ENCODE data around the gene KANSL1. TPM values are rescaled to one million over a fixed set of nuclear protein-coding genes. Genes with fewer than 3 reads are reported as not detected.

Gene KANSL1
- total and polyA plus RNA-seq, 9 of the 15 experiments (the other 6 are each of a cell fraction or from before 2014, with no cell fraction given) = 3.6 to 55.4 (median 31.8) TPM

DNA sequence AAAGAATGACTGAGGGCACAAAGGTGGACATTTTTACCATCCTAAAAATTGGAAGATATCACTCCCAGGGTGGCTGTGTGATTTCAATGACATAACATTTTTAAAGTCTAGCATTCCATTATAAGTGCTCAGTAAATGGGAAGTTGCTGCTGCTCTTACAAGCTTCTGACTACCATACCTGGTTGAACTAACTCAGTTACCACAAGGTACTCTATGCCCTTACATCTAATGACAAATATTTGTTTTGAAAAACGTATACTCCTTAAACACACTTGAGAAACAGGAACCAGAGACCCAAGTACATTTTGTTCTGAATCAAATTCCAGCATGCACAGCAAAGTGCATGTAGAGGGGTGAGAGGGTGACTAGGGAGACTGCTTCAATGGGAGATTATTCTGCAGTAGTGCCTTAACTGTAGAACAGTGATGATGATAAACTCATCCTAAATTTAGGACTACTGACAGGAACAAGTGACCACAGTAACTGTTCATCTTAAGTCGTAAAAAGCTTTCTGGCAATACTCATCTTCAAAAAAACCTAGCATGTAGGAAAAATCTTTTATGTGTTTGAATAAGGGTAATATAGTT lies 83.5 kb downstream of the KANSL1 start:
- ChIA-PET CTCF (ENCODE audit: low intra/inter-chr PET ratio) (no interaction called here), POLR2A (interaction anchor here (0.6 to 1.8 kb wide), 4 partner anchors 8 to 23 kb away, joined by 4 to 11 read pairs (median 8); no protein-coding TSS in a partner anchor)
- H3K27ac ChIP-seq (ENCODE audit: extremely low read depth, low read depth, low read length) = no peak overlapping the region
- peak; percentile 33; the same call in 2 of the 3 replicates for ATAC-seq
- in situ Hi-C loops (cut with MboI) = no loop called here
- H2AFZ ChIP-seq (ENCODE audit: low read depth, low read length) = no peak overlapping the region
- H3K36me3 ChIP-seq (ENCODE audit: control insufficient read depth, insufficient read depth, low read length) = peaks cover 3% of the 10 kb centered on the region; the same call in 1 of the 3 replicates
- peaks cover 19 to 33% of the 10 kb centered on the region in 2 experiments for H3K4me1 ChIP-seq (replicated peaks in 1 of 2; ENCODE audit: control insufficient read depth in 2 of 2, insufficient read depth in 2 of 2, low read length in 2 of 2)
- peaks cover 45% of the 10 kb centered on the region for H4K20me1 ChIP-seq (replicated peaks; ENCODE audit: control insufficient read depth, insufficient read depth, low read length)
- intact Hi-C loops (cut with micrococcal nuclease) = no loop called here
- H3K9me1 ChIP-seq (ENCODE audit: control insufficient read depth, insufficient read depth, low read length) = peaks cover 9% of the 10 kb centered on the region
- peak in 1 of 4 experiments; percentile 29 for DNase-seq (ENCODE audit: extremely low read depth in 1 of 4, low spot score in 3 of 4)
- H3K9me3 ChIP-seq (replicated peaks; ENCODE audit: control insufficient read depth, insufficient read depth, low read depth, low read length) = no peaks in the 10 kb centered on the region
- H3K79me2 ChIP-seq (ENCODE audit: control insufficient read depth, insufficient read depth, low read length) = peaks cover 98% of the 10 kb centered on the region
- 8% methylated on average over 2 of the region's 2 CpGs for WGBS (ENCODE audit: insufficient coverage, low coverage, missing lambda C conversion rate)
- no peak overlapping the region for H3K4me3 ChIP-seq
- no peaks in the 10 kb centered on the region for H3K27me3 ChIP-seq (ENCODE audit: control insufficient read depth in 2 of 2, insufficient read depth in 2 of 2, low read length in 2 of 2)
- H3K9ac ChIP-seq (ENCODE audit: insufficient read depth in 1 of 2, low read depth in 2 of 2, low read length in 2 of 2) = no peak overlapping the region
- H3K4me2 ChIP-seq (ENCODE audit: insufficient read depth, low read length) = peak overlapping the region; percentile 5; the same call in 1 of the 2 replicates
- peak; percentile 65 for FAIRE-seq
- BruUV-seq (replicated peaks) = no TSS peak
- no peak for TF ChIP-seq DACH1 (IDR thresholded peaks at IDR 0.05; ENCODE audit: partially characterized antibody)
- no peak for TF ChIP-seq NONO (IDR thresholded peaks at IDR 0.05; ENCODE audit: low read depth in 2 of 2, low read length in 1 of 2)
- no peak for TF ChIP-seq ZNF12 (CRISPR knock-in tag; IDR thresholded peaks at IDR 0.05)
- TF ChIP-seq, protein P1, sequence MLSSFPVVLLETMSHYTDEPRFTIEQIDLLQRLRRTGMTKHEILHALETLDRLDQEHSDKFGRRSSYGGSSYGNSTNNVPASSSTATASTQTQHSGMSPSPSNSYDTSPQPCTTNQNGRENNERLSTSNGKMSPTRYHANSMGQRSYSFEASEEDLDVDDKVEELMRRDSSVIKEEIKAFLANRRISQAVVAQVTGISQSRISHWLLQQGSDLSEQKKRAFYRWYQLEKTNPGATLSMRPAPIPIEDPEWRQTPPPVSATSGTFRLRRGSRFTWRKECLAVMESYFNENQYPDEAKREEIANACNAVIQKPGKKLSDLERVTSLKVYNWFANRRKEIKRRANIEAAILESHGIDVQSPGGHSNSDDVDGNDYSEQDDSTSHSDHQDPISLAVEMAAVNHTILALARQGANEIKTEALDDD (IDR thresholded peaks at IDR 0.05) = peak; percentile 91
- no peak for TF ChIP-seq ZNF133 (CRISPR knock-in tag; IDR thresholded peaks at IDR 0.05)
- TF ChIP-seq, protein P2, sequence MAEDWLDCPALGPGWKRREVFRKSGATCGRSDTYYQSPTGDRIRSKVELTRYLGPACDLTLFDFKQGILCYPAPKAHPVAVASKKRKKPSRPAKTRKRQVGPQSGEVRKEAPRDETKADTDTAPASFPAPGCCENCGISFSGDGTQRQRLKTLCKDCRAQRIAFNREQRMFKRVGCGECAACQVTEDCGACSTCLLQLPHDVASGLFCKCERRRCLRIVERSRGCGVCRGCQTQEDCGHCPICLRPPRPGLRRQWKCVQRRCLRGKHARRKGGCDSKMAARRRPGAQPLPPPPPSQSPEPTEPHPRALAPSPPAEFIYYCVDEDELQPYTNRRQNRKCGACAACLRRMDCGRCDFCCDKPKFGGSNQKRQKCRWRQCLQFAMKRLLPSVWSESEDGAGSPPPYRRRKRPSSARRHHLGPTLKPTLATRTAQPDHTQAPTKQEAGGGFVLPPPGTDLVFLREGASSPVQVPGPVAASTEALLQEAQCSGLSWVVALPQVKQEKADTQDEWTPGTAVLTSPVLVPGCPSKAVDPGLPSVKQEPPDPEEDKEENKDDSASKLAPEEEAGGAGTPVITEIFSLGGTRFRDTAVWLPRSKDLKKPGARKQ (CRISPR knock-in tag; IDR thresholded peaks at IDR 0.05) = no peak
- TF ChIP-seq EWSR1 (IDR thresholded peaks at IDR 0.05; ENCODE audit: borderline replicate concordance, low read depth, partially characterized antibody) = no peak
- no peak for TF ChIP-seq RHOXF2B (CRISPR knock-in tag; conservative IDR thresholded peaks at IDR 0.05)
- TF ChIP-seq, protein P3, sequence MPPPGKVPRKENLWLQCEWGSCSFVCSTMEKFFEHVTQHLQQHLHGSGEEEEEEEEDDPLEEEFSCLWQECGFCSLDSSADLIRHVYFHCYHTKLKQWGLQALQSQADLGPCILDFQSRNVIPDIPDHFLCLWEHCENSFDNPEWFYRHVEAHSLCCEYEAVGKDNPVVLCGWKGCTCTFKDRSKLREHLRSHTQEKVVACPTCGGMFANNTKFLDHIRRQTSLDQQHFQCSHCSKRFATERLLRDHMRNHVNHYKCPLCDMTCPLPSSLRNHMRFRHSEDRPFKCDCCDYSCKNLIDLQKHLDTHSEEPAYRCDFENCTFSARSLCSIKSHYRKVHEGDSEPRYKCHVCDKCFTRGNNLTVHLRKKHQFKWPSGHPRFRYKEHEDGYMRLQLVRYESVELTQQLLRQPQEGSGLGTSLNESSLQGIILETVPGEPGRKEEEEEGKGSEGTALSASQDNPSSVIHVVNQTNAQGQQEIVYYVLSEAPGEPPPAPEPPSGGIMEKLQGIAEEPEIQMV (tag; conservative IDR thresholded peaks at IDR 0.05; ENCODE audit: low read depth) = no peak
- no peak for TF ChIP-seq JUND (IDR thresholded peaks at IDR 0.05; ENCODE audit: borderline replicate concordance, low read depth, low read length)
- TF ChIP-seq JUND (tag; IDR thresholded peaks at IDR 0.05; ENCODE audit: borderline replicate concordance, low read depth, low read length) = 0 out of 3 replicates have a peak, but pooled peaks have one; percentile 21
- TF ChIP-seq, protein P4, sequence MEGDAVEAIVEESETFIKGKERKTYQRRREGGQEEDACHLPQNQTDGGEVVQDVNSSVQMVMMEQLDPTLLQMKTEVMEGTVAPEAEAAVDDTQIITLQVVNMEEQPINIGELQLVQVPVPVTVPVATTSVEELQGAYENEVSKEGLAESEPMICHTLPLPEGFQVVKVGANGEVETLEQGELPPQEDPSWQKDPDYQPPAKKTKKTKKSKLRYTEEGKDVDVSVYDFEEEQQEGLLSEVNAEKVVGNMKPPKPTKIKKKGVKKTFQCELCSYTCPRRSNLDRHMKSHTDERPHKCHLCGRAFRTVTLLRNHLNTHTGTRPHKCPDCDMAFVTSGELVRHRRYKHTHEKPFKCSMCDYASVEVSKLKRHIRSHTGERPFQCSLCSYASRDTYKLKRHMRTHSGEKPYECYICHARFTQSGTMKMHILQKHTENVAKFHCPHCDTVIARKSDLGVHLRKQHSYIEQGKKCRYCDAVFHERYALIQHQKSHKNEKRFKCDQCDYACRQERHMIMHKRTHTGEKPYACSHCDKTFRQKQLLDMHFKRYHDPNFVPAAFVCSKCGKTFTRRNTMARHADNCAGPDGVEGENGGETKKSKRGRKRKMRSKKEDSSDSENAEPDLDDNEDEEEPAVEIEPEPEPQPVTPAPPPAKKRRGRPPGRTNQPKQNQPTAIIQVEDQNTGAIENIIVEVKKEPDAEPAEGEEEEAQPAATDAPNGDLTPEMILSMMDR (IDR thresholded peaks at IDR 0.05 in 2 of 3, conservative IDR thresholded peaks at IDR 0.05 in 1 of 3; ENCODE audit: insufficient read depth in 2 of 3, low read depth in 1 of 3, low read length in 3 of 3) = peak in 1 of 3 experiments; percentile 11; a peak in 1 of 6 replicates
- TF ChIP-seq ESRRA (IDR thresholded peaks at IDR 0.05; ENCODE audit: borderline replicate concordance, low read depth) = no peak
- no peak for TF ChIP-seq SREBF2 (CRISPR knock-in tag; IDR thresholded peaks at IDR 0.05)

Measured in K562 (cell line).